Chondrocyte (in vitro differentiated cells): ENCODE measurements around the gene EFCC1. TPM values are rescaled to one million over a fixed set of nuclear protein-coding genes. Genes with fewer than 3 reads are reported as not detected.

Experiments
- DNase-seq: peaks from one replicate; pipeline ENCODE4 v3.0.0; 2021; ENCODE audit warnings: mixed read lengths, low spot score
- H3K27ac Mint-ChIP-seq: one replicate; pipeline ENCODE4 v1.8.0; 2021; ENCODE audit warnings: mild to moderate bottlenecking, moderate library complexity, mixed read lengths; ENCODE audit not compliant: unreplicated experiment
- H3K27me3 Mint-ChIP-seq: 2 replicates; pipeline ENCODE4 v1.8.0; 2021; ENCODE audit warnings: low read depth, mixed read lengths
- H3K36me3 Mint-ChIP-seq: 2 replicates; pipeline ENCODE4 v1.8.0; 2021; ENCODE audit warnings: low read depth, mixed read lengths
- H3K4me1 Mint-ChIP-seq: 2 replicates; pipeline ENCODE4 v1.8.0; 2021; ENCODE audit warnings: low read depth, mild to moderate bottlenecking, mixed read lengths
- H3K4me3 Mint-ChIP-seq: one replicate; pipeline ENCODE4 v1.8.0; 2021; ENCODE audit warnings: mild to moderate bottlenecking, moderate library complexity, mixed read lengths; ENCODE audit not compliant: unreplicated experiment
- H3K9me3 Mint-ChIP-seq: 2 replicates; pipeline ENCODE4 v1.8.0; 2021; ENCODE audit warnings: low read depth, mixed read lengths
- CTCF ChIP-seq: fragments of 200-600 bp; sonication (generic); IDR thresholded peaks from 2 replicates; pipeline ENCODE4 v1.5.0; 2021; ENCODE audit warnings: antibody characterized with exemption, mild to moderate bottlenecking, moderate library complexity
- long read RNA-seq: library from polyadenylated mRNA; stranded (forward); transcript quantifications from one replicate; pipeline ENCODE4 v2.0.0, GENCODE V29; 2021
- total RNA-seq: library from RNA; stranded (reverse); gene quantifications from 3 replicates; pipeline ENCODE4 v1.2.1, GENCODE V29; 2021

Gene EFCC1
- total RNA-seq, result 0.13 TPM in 1 of 3 replicates, not detected in the others
- long read RNA-seq, result 0 reads

- Mint-ChIP-seq H3K9me3 (peaks cover 5% of the 10 kb centered on the region), H3K36me3 (no peaks in the 10 kb centered on the region), H3K4me3 (peak within 1 kb of the TSS; percentile 57), H3K27ac (no peak within 1 kb of the TSS), H3K27me3 (peaks cover 49% of the 10 kb centered on the region), H3K4me1 (peaks cover 20% of the 10 kb centered on the region)
- no peak for TF ChIP-seq CTCF
- no peak for DNase-seq
Observed at GRCh38 chr3:129001101-129001805, at the start of gene EFCC1. Gene EFCC1, plus strand, starts transcription at chr3:129001304. Its CDS starts 325 bp downstream, at chr3:129001629.

GRCh38 chr3:128956440-128956839, 44.7 kb upstream of the EFCC1 start:
- H3K4me3 Mint-ChIP-seq, result no peak overlapping the region
- no peaks in the 10 kb centered on the region for H3K4me1 Mint-ChIP-seq
- H3K9me3 Mint-ChIP-seq, result peaks cover 10% of the 10 kb centered on the region
- peaks cover 6% of the 10 kb centered on the region for H3K36me3 Mint-ChIP-seq
- no peak overlapping the region for H3K27ac Mint-ChIP-seq
- peaks cover 32% of the 10 kb centered on the region for H3K27me3 Mint-ChIP-seq
- DNase-seq, result no peak
- no peak for TF ChIP-seq CTCF

- Mint-ChIP-seq H3K36me3 (no peaks in the 10 kb centered on the region), H3K4me3 (no peak overlapping the region), H3K27me3 (peaks cover 29% of the 10 kb centered on the region), H3K27ac (no peak overlapping the region), H3K4me1 (peaks cover 4% of the 10 kb centered on the region), H3K9me3 (no peaks in the 10 kb centered on the region)
- no peak for TF ChIP-seq CTCF
- no peak for DNase-seq
Observed at GRCh38 chr3:128965280-128965679, 35.8 kb upstream of the EFCC1 start.

GRCh38 chr3:128965818-128966217, 35.3 kb upstream of the EFCC1 start:
- no peaks in the 10 kb centered on the region for H3K9me3 Mint-ChIP-seq
- no peak overlapping the region for H3K4me3 Mint-ChIP-seq
- peaks cover 4% of the 10 kb centered on the region for H3K4me1 Mint-ChIP-seq
- peaks cover 24% of the 10 kb centered on the region for H3K27me3 Mint-ChIP-seq
- H3K36me3 Mint-ChIP-seq, result no peaks in the 10 kb centered on the region
- no peak overlapping the region for H3K27ac Mint-ChIP-seq
- no peak for TF ChIP-seq CTCF
- no peak for DNase-seq

GRCh38 chr3:128967748-128968355, 33.3 kb upstream of the EFCC1 start:
- Mint-ChIP-seq H3K4me1 (peaks cover 4% of the 10 kb centered on the region), H3K27ac (no peak overlapping the region), H3K36me3 (no peaks in the 10 kb centered on the region), H3K9me3 (no peaks in the 10 kb centered on the region), H3K4me3 (no peak overlapping the region), H3K27me3 (peaks cover 10% of the 10 kb centered on the region)
- TF ChIP-seq CTCF, result no peak
- no peak for DNase-seq
